GM12892 (cell line): ENCODE data around the gene ATP5ME.

Experiments
- POLR2A ChIP-seq: IDR thresholded peaks from 2 replicates; pipeline ENCODE4 v1.6.1; 2011; ENCODE audit warnings: low read depth, low read length, control low read depth
- TAF1 ChIP-seq: IDR thresholded peaks from 2 replicates; pipeline ENCODE4 v1.6.1; 2011; ENCODE audit warnings: low read depth, mild to moderate bottlenecking, control low read depth, low read length, borderline replicate concordance

DNA sequence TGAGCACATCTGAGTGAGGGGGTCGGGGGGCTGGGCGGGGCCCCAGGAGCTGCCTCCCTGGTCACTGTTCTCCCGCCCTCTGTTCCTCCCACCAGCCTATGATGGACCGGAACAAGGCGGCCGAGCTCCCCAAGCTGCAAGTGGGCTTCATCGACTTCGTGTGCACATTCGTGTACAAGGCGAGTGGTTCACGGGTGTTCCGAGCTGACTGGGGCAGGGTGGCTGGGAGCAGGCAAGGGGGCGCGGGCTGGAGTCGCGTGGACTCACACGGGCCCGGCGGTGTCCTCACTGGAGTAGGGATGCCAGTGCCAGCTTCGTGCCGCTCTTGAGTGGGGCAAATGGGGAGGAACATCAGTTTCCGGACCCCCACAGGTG, 7.7 kb downstream of the ATP5ME start:
- TF ChIP-seq POLR2A (no peak), TAF1 (no peak)
